GM12865 (cell line): ENCODE results near the gene FIGN.

Source experiments
- DNase-seq: peaks from one replicate; pipeline ENCODE4 v3.0.0; 2010; ENCODE audit warnings: low read depth
- H3K4me3 ChIP-seq: 2 replicates; pipeline ENCODE4 v1.5.1; 2011; ENCODE audit warnings: mild to moderate bottlenecking, low read depth, low read length, control low read depth
- TF ChIP-seq, protein P1 (sequence below): IDR thresholded peaks from 2 replicates; pipeline ENCODE4 v1.5.1; 2011; ENCODE audit warnings: low read length, control low read depth, low read depth, inconsistent platforms; ENCODE audit not compliant: insufficient read depth; ENCODE audit errors: missing control alignments

The FIGN gene

DNA sequence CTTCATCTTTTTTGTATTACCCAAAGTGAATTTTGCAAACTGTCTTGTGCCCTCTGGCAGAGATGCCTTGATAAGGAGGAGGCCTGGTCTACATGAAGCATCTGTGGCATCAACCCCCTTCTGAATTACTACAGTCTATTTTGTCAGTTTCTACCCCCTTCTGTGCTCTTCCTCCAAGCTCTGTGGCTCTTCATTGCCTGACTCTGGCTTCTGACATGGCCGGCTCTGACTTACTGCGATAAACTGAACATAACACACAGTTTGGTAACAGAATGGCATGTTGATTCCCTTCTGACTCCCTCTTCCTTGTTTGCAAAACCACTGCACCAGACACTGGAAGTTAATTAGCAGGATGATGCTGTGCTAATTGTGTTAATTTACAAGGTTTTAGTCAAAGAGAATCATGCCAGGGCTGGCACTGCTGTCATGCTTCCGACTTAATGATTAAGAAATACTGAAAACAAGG, 122.5 kb downstream of the FIGN start:
- TF ChIP-seq, protein P1, sequence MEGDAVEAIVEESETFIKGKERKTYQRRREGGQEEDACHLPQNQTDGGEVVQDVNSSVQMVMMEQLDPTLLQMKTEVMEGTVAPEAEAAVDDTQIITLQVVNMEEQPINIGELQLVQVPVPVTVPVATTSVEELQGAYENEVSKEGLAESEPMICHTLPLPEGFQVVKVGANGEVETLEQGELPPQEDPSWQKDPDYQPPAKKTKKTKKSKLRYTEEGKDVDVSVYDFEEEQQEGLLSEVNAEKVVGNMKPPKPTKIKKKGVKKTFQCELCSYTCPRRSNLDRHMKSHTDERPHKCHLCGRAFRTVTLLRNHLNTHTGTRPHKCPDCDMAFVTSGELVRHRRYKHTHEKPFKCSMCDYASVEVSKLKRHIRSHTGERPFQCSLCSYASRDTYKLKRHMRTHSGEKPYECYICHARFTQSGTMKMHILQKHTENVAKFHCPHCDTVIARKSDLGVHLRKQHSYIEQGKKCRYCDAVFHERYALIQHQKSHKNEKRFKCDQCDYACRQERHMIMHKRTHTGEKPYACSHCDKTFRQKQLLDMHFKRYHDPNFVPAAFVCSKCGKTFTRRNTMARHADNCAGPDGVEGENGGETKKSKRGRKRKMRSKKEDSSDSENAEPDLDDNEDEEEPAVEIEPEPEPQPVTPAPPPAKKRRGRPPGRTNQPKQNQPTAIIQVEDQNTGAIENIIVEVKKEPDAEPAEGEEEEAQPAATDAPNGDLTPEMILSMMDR: no peak
- no peak overlapping the region for H3K4me3 ChIP-seq
- no peak for DNase-seq

DNA sequence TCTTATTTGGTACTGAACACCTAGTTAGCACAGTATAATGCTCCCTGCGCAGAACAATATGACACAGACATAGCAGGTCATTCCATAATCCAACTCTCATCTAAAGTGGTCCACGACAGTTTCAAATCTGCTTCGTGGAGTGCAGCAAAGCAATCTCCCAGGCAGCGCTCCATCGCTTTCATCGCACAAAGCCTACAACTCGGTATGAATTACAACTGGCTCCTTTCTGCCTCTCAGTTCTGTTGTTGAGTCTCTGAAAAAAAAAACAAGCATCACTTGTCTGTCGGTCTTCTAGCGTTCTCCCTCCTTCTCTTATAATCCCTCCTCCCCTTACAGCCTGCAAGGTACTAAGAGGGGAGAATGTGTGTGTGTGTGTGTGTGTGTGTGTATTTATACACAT, 123.5 kb downstream of the FIGN start:
- no peak for DNase-seq
- no peak overlapping the region for H3K4me3 ChIP-seq
- TF ChIP-seq, protein P1: no peak

DNA sequence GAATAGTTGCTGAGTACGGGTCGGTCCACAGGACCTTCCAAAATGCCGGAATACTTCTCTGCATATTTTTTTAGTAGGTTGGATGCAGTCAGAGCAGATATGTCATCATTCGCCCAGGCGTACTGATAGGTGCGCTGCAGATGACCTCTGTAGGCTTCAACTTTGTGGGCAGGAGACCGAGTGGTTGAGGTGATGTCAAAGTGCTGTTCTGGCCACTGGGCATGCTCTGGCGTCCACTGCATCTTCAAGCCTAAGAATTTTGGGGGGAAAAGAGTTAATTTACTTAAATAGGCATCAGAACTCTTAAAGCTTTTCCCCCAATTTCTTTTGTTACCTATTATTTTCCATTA, 124.3 kb downstream of the FIGN start:
- DNase-seq: no peak
- TF ChIP-seq, protein P1: no peak
- no peak overlapping the region for H3K4me3 ChIP-seq

DNA sequence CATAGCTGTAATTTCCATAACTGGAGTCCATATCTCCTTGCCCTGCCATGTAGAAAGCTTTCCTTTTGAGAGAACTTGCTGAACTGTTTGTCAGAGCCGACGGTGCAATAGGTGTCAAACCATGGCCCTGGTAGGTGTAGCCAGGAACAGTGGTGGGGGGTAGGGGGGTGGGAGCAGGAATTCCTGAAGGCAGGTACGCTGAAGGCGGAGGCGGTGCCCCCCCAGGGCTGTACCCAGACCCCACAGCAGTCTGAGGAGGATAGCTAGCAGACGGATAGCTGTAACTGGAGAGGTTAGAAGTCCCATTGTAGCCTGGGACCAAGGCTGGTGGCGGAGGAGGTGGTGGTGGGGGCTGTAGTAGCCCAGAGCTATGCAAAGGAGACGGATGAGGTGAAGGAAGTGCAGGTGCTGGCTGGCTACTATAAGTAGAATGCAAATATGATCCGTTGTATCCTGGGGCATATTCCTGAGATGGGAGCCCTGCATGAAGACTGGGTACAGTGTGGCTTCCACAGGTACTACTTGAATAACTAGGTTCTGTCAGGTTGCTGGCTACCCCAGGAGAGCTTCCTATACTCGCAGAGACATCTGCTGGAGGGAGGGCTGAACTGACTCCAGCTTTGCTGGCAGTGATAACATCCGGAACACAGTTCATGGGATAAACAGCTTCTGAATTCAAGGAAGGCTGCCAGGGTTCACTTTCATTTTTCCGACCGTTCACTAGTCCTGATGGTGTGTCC, 124.8 kb downstream of the FIGN start:
- no peak overlapping the region for H3K4me3 ChIP-seq
- peak; percentile 28 for DNase-seq
- TF ChIP-seq, protein P1: peak; percentile 15

DNA sequence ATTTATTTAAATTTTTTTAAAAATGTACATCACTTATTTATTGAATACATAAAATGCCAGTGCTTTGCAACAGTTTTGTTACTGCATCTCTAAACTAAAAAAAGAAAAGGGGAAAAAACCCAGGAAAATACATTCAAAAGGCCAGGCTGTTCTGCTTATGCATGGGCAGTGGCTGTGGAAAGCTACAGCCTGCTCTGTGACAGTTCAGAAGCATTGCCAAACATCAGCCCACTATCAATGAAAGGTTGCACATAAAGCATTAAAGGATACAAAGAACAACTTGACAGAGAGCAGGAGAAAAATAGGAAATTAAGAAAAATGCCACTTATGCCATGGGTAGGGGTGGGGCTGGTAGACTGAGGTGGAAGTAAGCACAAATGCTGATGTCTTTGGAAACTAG, 128.2 kb downstream of the FIGN start:
- DNase-seq: no peak
- TF ChIP-seq, protein P1: no peak
- H3K4me3 ChIP-seq: no peak overlapping the region

DNA sequence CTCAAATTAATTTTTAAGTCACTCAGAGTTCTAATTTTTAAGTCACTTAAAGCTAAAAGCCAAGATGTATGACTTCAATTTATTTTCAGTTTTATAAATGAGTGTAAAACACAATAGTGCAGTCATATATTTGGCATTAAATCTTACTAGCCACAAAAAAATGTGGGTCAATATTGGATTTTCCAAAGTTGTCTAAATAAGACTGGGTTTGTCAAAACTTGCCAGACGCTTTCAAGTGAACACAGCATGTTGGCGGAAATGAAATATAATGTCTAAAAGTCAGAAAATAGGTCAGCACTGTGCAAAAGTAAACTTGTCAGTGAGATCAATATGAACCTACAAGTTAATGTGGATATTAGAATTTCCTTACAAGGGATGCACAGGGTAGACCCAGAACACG, 128.9 kb downstream of the FIGN start:
- TF ChIP-seq, protein P1: no peak
- no peak overlapping the region for H3K4me3 ChIP-seq
- DNase-seq: no peak

DNA sequence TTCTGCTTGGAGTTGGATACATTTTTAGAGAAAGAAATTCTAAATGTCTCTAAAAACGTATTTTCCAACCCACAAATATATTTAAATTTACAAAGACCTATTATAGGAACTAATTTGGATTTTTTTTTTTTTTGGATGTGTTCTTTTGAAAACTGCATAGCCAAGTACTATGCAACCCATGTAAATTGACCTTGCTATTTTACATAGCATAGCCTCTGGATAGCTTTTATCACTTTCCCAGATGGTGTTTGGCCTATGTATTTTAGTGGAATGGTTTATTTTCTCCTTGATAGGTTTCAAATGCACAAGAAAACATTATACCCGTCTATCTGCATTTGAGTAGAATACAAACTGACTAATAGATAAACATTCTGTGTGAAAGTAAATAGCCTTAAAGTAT, 130.0 kb downstream of the FIGN start:
- no peak for DNase-seq

More for the DNA sequence above, 130.0 kb downstream of the FIGN start:
- TF ChIP-seq, protein P1: no peak
- no peak overlapping the region for H3K4me3 ChIP-seq
